Measurements from ENCODE around the gene PYGM.

The PYGM gene

GRCh38 chr11:64759722-64760719 lies at the start of gene PYGM:
Gene PYGM, minus strand, starts transcription at chr11:64759974. Its CDS starts 76 bp downstream, at chr11:64759898.
- DNase-seq = peak; percentile 18

- DNase-seq = no peak
Measured at GRCh38 chr11:64805481-64805880, 45.7 kb upstream of the PYGM start.

- DNase-seq = no peak
Measured at GRCh38 chr11:64804346-64805210, 44.8 kb upstream of the PYGM start.

- DNase-seq = no peak
Measured at GRCh38 chr11:64803846-64804345, 44.1 kb upstream of the PYGM start.

- DNase-seq = peak; percentile 88
Measured at GRCh38 chr11:64803158-64803845, 43.5 kb upstream of the PYGM start, which contains the start of gene MAP4K2. Gene MAP4K2, minus strand, starts transcription at chr11:64803214. Its CDS starts 65 bp downstream, at chr11:64803149.

- peak; percentile 35 for DNase-seq
Measured at GRCh38 chr11:64802370-64803157, 42.8 kb upstream of the PYGM start.

- DNase-seq = no peak
Measured at GRCh38 chr11:64801561-64802369, 42.0 kb upstream of the PYGM start.

GRCh38 chr11:64801158-64801464 lies 41.3 kb upstream of the PYGM start:
- DNase-seq = no peak

GRCh38 chr11:64800303-64801157 lies 40.8 kb upstream of the PYGM start:
- DNase-seq = no peak

- DNase-seq = no peak
Measured at GRCh38 chr11:64799623-64800302, 40.0 kb upstream of the PYGM start.

- DNase-seq = no peak
Measured at GRCh38 chr11:64799256-64799622, 39.5 kb upstream of the PYGM start.

GRCh38 chr11:64796757-64797541 lies 37.2 kb upstream of the PYGM start:
- no peak for DNase-seq

- no peak for DNase-seq
Measured at GRCh38 chr11:64796047-64796756, 36.4 kb upstream of the PYGM start.

GRCh38 chr11:64794526-64794925 lies 34.8 kb upstream of the PYGM start:
- DNase-seq = no peak

- no peak for DNase-seq
Measured at GRCh38 chr11:64793271-64794160, 33.7 kb upstream of the PYGM start.

- DNase-seq = no peak
Measured at GRCh38 chr11:64792482-64792881, 32.7 kb upstream of the PYGM start.

GRCh38 chr11:64791781-64792291 lies 32.1 kb upstream of the PYGM start:
- DNase-seq = no peak
